ENCODE data around the gene CLASP2. TPM values are rescaled to one million over a fixed set of nuclear protein-coding genes. Genes with fewer than 3 reads are reported as not detected.
"Not testable (repeated sequence)": the region's sequence is repeated elsewhere in the genome, so short reads cannot be mapped to it uniquely, and the experiment has no call there.

The CLASP2 gene
- polyA plus RNA-seq, 3 donors: 10.1 to 16.1 (median 13.9) TPM

DNA sequence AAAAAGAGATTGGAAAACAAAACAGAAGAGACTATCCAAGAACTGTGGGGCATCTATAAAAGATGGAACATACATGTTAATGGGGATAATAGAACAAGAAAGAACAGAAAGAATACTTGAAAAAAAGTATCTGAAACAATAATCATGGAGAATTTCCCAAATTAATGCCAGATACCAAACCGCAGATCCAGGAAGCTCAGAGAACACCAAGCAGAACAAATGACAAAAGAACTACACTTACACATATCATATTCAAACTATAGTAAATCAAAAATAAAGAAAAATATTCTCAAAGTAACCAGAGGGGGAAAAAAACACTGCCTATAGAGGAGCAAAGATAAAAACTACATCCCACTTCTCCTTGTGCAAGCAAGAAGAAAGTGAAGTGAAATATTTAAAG is 40.0 kb downstream of the CLASP2 start:
- Mint-ChIP-seq H3K27ac (peak overlapping the region in 1 of 7 donors; percentile 4), H3K4me3 (no peak overlapping the region), H3K4me1 (no peaks in the 10 kb centered on the region), H3K36me3 (peaks cover 41 to 52% of the 10 kb centered on the region in 2 donors), H3K27me3 (ENCODE audit: low read depth in 3 of 3) (no peaks in the 10 kb centered on the region), H3K9me3 (peaks cover 4 to 15% (median 8%) of the 10 kb centered on the region in 7 donors)
- no CpG with 5 or more reads among the region's 1 CpG for whole genome bisulfite sequencing (ENCODE audit: insufficient coverage)
- TF ChIP-seq CTCF (IDR thresholded peaks at IDR 0.05): no peak
- H3K4me1 ChIP-seq (ENCODE audit: control insufficient read depth in 1 of 2, insufficient read depth in 2 of 2, low read length in 2 of 2): no peaks in the 10 kb centered on the region
- intact Hi-C loops (cut with micrococcal nuclease): no loop called here
- no peaks in the 10 kb centered on the region for H3K79me2 ChIP-seq (ENCODE audit: insufficient read depth, low read length)
- H3K4me3 ChIP-seq (replicated peaks in 1 of 3; ENCODE audit: low read depth in 2 of 3, low read length in 3 of 3): no peak overlapping the region
- H4K20me1 ChIP-seq (ENCODE audit: insufficient read depth, low read length): no peaks in the 10 kb centered on the region
- DNase-seq: no peak
- H2AFZ ChIP-seq (ENCODE audit: insufficient read depth, low read depth, low read length, poor library complexity, severe bottlenecking): no peak overlapping the region
- H3K4me2 ChIP-seq (replicated peaks; ENCODE audit: extremely low read depth, low read length, poor library complexity, severe bottlenecking): no peak overlapping the region
- H3K27me3 ChIP-seq (ENCODE audit: control insufficient read depth in 2 of 2, insufficient read depth in 2 of 2, low read length in 2 of 2): no peaks in the 10 kb centered on the region
- no peaks in the 10 kb centered on the region for H3K9me3 ChIP-seq (replicated peaks in 1 of 2; ENCODE audit: control insufficient read depth in 1 of 2, insufficient read depth in 1 of 2, low read length in 2 of 2)
- no peak overlapping the region for H3K27ac ChIP-seq (ENCODE audit: low read depth in 1 of 2, low read length in 2 of 2)
- H3K36me3 ChIP-seq (replicated peaks in 1 of 2; ENCODE audit: control insufficient read depth in 1 of 2, insufficient read depth in 2 of 2, low read length in 2 of 2): peaks cover 29 to 45% of the 10 kb centered on the region in 2 donors
- H3K9ac ChIP-seq (ENCODE audit: insufficient read depth, low read length, poor library complexity, severe bottlenecking): no peak overlapping the region

DNA sequence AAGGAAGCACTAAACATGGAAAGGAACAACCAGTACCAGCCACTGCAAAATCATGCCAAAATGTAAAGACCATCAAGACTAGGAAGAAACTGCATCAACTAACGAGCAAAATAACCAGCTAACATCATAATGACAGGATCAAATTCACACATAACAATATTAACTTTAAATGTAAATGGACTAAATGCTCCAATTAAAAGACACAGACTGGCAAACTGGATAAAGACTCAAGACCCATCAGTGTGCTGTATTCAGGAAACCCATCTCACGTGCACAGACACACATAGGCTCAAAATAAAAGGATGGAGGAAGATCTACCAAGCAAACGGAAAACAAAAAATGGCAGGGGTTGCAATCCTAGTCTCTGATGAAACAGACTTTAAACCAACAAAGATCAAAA is 44.6 kb downstream of the CLASP2 start:
- H3K79me2 ChIP-seq (ENCODE audit: insufficient read depth, low read length); DNase-seq; H3K27me3 Mint-ChIP-seq (ENCODE audit: low read depth in 3 of 3); H3K27ac Mint-ChIP-seq; H3K9me3 ChIP-seq (replicated peaks in 1 of 2; ENCODE audit: control insufficient read depth in 1 of 2, insufficient read depth in 1 of 2, low read length in 2 of 2); H4K20me1 ChIP-seq (ENCODE audit: insufficient read depth, low read length); H3K4me3 ChIP-seq (replicated peaks in 1 of 3; ENCODE audit: low read depth in 2 of 3, low read length in 3 of 3); H3K4me2 ChIP-seq (replicated peaks; ENCODE audit: extremely low read depth, low read length, poor library complexity, severe bottlenecking); H3K27me3 ChIP-seq (ENCODE audit: control insufficient read depth in 2 of 2, insufficient read depth in 2 of 2, low read length in 2 of 2); H3K4me1 Mint-ChIP-seq; H3K4me3 Mint-ChIP-seq; H2AFZ ChIP-seq (ENCODE audit: insufficient read depth, low read depth, low read length, poor library complexity, severe bottlenecking); H3K9ac ChIP-seq (ENCODE audit: insufficient read depth, low read length, poor library complexity, severe bottlenecking); intact Hi-C loops (cut with micrococcal nuclease); H3K4me1 ChIP-seq (ENCODE audit: control insufficient read depth in 1 of 2, insufficient read depth in 2 of 2, low read length in 2 of 2); H3K27ac ChIP-seq (ENCODE audit: low read depth in 1 of 2, low read length in 2 of 2): not testable (repeated sequence)
- peaks cover 46 to 53% of the 10 kb centered on the region in 2 donors for H3K36me3 Mint-ChIP-seq
- peaks cover 8 to 32% of the 10 kb centered on the region in 2 donors for H3K36me3 ChIP-seq (replicated peaks in 1 of 2; ENCODE audit: control insufficient read depth in 1 of 2, insufficient read depth in 2 of 2, low read length in 2 of 2)
- H3K9me3 Mint-ChIP-seq: peaks cover 4 to 16% (median 6%) of the 10 kb centered on the region in 7 donors
- no CpG with 5 or more reads among the region's 3 CpGs for WGBS (ENCODE audit: insufficient coverage)
